Measurements from ENCODE around the gene JSRP1. TPM values are rescaled to one million over a fixed set of nuclear protein-coding genes. Genes with fewer than 3 reads are reported as not detected.
A peak's percentile ranks its signal among the peaks of the same experiment; 100 is the strongest.

The JSRP1 gene
- polyA plus RNA-seq, 1 of the 3 experiments (the other 2 are of a cell fraction) = 0.76 TPM

DNA sequence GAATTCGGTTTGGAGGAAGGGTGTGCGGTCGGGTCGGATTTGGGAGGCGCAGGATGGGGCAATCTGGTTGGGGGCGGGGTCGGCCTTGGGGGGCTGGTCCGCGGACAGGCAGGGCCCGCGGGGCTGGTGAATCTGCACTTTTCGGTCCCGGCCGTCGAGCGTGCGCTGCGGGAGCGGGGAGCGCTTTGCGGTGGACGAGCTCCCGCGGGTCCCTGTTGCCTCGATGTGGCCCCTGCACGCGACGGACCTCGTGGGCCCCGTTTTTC lies 13.9 kb upstream of the JSRP1 start:
- Histone ChIP-seq H3K4me3 (ENCODE audit: low read depth in 2 of 2, low read length in 1 of 2) (peak overlapping the region; percentile 91 to 100), H3K4me2 (peak overlapping the region; percentile 90)
- CTCF ChIA-PET = interaction anchor here (1.0 to 11.9 kb wide), 6 partner anchors 25 to 123 kb away, joined by 3 to 284 read pairs (median 49); partner anchors contain the start of genes LINGO3, PLEKHJ1 and SF3A2

GRCh38 chr19:2269244-2270156 lies 13.3 kb upstream of the JSRP1 start:
- Histone ChIP-seq H3K79me2 (ENCODE audit: insufficient read depth) (peaks cover 52% of the 10 kb centered on the region), H3K36me3 (replicated peaks in 1 of 2; ENCODE audit: control insufficient read depth in 1 of 2, insufficient read depth in 2 of 2, low read length in 1 of 2) (peaks cover 17 to 26% of the 10 kb centered on the region in 2 experiments), H3K9ac (peak overlapping the region; percentile 99), H3K4me3 (ENCODE audit: low read depth in 2 of 2, low read length in 1 of 2) (peak overlapping the region; percentile 91 to 100), H3F3A (replicated peaks; ENCODE audit: insufficient read depth) (peaks cover 23% of the 10 kb centered on the region), H3K4me1 (ENCODE audit: control insufficient read depth in 1 of 2, insufficient read depth in 2 of 2, low read depth in 1 of 2, low read length in 1 of 2) (peaks cover 8 to 32% of the 10 kb centered on the region in 2 experiments; a peak in 3 of 4 replicates), H3K27ac (ENCODE audit: low read depth in 2 of 2, low read length in 1 of 2) (peak overlapping the region; percentile 87), H3K27me3 (ENCODE audit: insufficient read depth) (no peaks in the 10 kb centered on the region), H2AFZ (ENCODE audit: low read depth) (peak overlapping the region; percentile 80; the same call in 1 of the 2 replicates), H3K9me3 (no peaks in the 10 kb centered on the region), H4K20me1 (ENCODE audit: insufficient read depth) (peaks cover 50% of the 10 kb centered on the region), H3K4me2 (peak overlapping the region; percentile 90), H3K9me2 (no peaks in the 10 kb centered on the region)
- CTCF ChIA-PET = interaction anchor here (1.0 to 11.9 kb wide), 5 partner anchors 25 to 124 kb away, joined by 3 to 284 read pairs (median 93); partner anchors contain the start of genes LINGO3, PLEKHJ1 and SF3A2
- POLR2A ChIA-PET = interaction anchor here (0.7 to 3.5 kb wide), 16 partner anchors 8 to 196 kb away, joined by 3 to 28 read pairs (median 4); partner anchors contain the start of genes AP3D1 and PLEKHJ1
- peak; percentile 100 for DNase-seq
- 2% methylated on average over 18 of the region's 103 CpGs for WGBS (ENCODE audit: low lambda C conversion rate)
- TF ChIP-seq PBX3 (IDR thresholded peaks at IDR 0.05) = peak; percentile 29; the same call in 1 of the 2 replicates
- TF ChIP-seq GATA2 (CRISPR knock-in tag; IDR thresholded peaks at IDR 0.05) = no peak
- TF ChIP-seq, protein P1, sequence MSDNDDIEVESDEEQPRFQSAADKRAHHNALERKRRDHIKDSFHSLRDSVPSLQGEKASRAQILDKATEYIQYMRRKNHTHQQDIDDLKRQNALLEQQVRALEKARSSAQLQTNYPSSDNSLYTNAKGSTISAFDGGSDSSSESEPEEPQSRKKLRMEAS (IDR thresholded peaks at IDR 0.05; ENCODE audit: low read depth) = peak; percentile 56; the same call in 1 of the 2 replicates
- no peak for TF ChIP-seq ZBTB33 (IDR thresholded peaks at IDR 0.05; ENCODE audit: borderline replicate concordance, low read depth)
- 0 out of 2 replicates have a peak, but pooled peaks have one; percentile 57 for TF ChIP-seq TEAD4 (IDR thresholded peaks at IDR 0.05; ENCODE audit: borderline replicate concordance, insufficient read depth)
- TF ChIP-seq, protein P2, sequence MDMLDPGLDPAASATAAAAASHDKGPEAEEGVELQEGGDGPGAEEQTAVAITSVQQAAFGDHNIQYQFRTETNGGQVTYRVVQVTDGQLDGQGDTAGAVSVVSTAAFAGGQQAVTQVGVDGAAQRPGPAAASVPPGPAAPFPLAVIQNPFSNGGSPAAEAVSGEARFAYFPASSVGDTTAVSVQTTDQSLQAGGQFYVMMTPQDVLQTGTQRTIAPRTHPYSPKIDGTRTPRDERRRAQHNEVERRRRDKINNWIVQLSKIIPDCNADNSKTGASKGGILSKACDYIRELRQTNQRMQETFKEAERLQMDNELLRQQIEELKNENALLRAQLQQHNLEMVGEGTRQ (IDR thresholded peaks at IDR 0.05; ENCODE audit: borderline replicate concordance, low read depth, low read length) = no peak
- TF ChIP-seq CHD2 (IDR thresholded peaks at IDR 0.05; ENCODE audit: low read length, partially characterized antibody) = peak; percentile 86
- no peak for TF ChIP-seq RAD21 (IDR thresholded peaks at IDR 0.05; ENCODE audit: low read length)
- TF ChIP-seq CTCF (IDR thresholded peaks at IDR 0.05) = 0 out of 2 replicates have a peak, but pooled peaks have one; percentile 26

More for the DNA sequence above, 13.9 kb upstream of the JSRP1 start:
- Histone ChIP-seq H2AFZ (ENCODE audit: low read depth) (no peak overlapping the region), H3K27ac (ENCODE audit: low read depth in 2 of 2, low read length in 1 of 2) (peak overlapping the region; percentile 87), H4K20me1 (ENCODE audit: insufficient read depth) (peaks cover 54% of the 10 kb centered on the region), H3K36me3 (replicated peaks in 1 of 2; ENCODE audit: control insufficient read depth in 1 of 2, insufficient read depth in 2 of 2, low read length in 1 of 2) (peaks cover 17 to 26% of the 10 kb centered on the region in 2 experiments), H3F3A (replicated peaks; ENCODE audit: insufficient read depth) (peaks cover 23% of the 10 kb centered on the region), H3K9ac (peak overlapping the region; percentile 99), H3K79me2 (ENCODE audit: insufficient read depth) (peaks cover 58% of the 10 kb centered on the region), H3K9me2 (no peaks in the 10 kb centered on the region), H3K4me1 (ENCODE audit: control insufficient read depth in 1 of 2, insufficient read depth in 2 of 2, low read depth in 1 of 2, low read length in 1 of 2) (peaks cover 8 to 32% of the 10 kb centered on the region in 2 experiments; a peak in 3 of 4 replicates), H3K9me3 (no peaks in the 10 kb centered on the region), H3K27me3 (ENCODE audit: insufficient read depth) (no peaks in the 10 kb centered on the region)
- no CpG with 5 or more reads among the region's 30 CpGs for WGBS (ENCODE audit: low lambda C conversion rate)
- TF ChIP-seq YY1 (IDR thresholded peaks at IDR 0.05; ENCODE audit: low read depth) (no peak), RAD21 (IDR thresholded peaks at IDR 0.05; ENCODE audit: low read length) (no peak), MEF2A (IDR thresholded peaks at IDR 0.05; ENCODE audit: borderline replicate concordance, low read depth) (no peak), ZBTB33 (IDR thresholded peaks at IDR 0.05; ENCODE audit: borderline replicate concordance, low read depth) (no peak), FOXM1 (IDR thresholded peaks at IDR 0.05; ENCODE audit: low read depth) (0 out of 2 replicates have a peak, but pooled peaks have one; percentile 4)
- POLR2A ChIA-PET = interaction anchor here (0.7 to 3.5 kb wide), 18 partner anchors 9 to 197 kb away, joined by 3 to 28 read pairs (median 4); partner anchors contain the start of genes AP3D1 and PLEKHJ1
- DNase-seq = no peak
